HL-60 (cell line): ENCODE measurements around the gene CLCF1.

Experiments used
- GABPA ChIP-seq: IDR thresholded peaks from 2 replicates; pipeline ENCODE4 v1.6.1; 2012; ENCODE audit warnings: low read depth
- POLR2AphosphoS5 ChIP-seq: IDR thresholded peaks from 2 replicates; pipeline ENCODE4 v1.6.1; 2012; ENCODE audit warnings: low read depth
- SPI1 ChIP-seq: IDR thresholded peaks from 2 replicates; pipeline ENCODE4 v1.6.1; 2012; ENCODE audit warnings: low read depth, mild to moderate bottlenecking, borderline replicate concordance
- TF ChIP-seq, protein P1 (sequence below): IDR thresholded peaks from one replicate; pipeline ENCODE4 v1.5.1; 2011; ENCODE audit warnings: low read length, control low read depth, inconsistent platforms; ENCODE audit not compliant: insufficient read depth
- TF ChIP-seq, protein P2 (sequence below): IDR thresholded peaks from 2 replicates; pipeline ENCODE4 v1.6.1; 2012; ENCODE audit warnings: low read depth; ENCODE audit not compliant: insufficient replicate concordance

DNA sequence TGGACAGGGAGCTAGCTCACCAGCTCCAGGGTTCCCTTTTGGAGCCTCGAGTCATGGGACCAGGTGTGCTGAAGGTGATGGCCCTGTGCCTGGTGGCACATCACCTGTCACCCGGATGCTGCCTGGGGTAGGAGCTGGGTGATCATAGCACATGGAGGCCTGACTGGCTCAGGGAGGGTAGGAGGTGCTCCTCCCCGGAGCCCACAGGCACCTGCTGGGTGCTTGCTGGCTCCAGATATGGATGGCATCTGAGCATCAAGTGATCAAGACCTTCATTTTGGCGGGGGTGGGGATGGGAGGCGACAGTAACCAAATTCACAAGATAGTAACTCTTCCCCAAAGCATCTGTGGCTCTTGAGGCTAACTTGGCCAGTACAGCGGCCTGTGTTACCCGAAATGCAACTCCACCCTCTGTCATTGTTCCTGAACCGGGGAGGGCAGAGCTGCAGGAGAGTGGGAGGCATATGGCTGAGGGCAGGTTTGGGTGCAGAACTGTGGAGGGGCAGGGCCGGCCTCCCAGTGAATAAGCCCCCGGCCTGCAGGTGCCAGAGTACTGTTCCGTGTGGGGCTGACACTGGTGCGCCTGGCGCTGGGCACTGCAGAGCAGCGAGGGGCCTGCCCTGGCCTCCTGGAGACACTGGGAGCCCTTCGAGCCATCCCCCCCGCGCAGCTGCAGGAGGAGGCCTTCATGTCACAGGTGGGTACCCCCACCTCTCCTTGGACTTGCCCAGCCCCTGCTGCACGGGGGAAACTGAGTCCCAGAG is 35.2 kb upstream of the CLCF1 start:
- TF ChIP-seq, protein P1, sequence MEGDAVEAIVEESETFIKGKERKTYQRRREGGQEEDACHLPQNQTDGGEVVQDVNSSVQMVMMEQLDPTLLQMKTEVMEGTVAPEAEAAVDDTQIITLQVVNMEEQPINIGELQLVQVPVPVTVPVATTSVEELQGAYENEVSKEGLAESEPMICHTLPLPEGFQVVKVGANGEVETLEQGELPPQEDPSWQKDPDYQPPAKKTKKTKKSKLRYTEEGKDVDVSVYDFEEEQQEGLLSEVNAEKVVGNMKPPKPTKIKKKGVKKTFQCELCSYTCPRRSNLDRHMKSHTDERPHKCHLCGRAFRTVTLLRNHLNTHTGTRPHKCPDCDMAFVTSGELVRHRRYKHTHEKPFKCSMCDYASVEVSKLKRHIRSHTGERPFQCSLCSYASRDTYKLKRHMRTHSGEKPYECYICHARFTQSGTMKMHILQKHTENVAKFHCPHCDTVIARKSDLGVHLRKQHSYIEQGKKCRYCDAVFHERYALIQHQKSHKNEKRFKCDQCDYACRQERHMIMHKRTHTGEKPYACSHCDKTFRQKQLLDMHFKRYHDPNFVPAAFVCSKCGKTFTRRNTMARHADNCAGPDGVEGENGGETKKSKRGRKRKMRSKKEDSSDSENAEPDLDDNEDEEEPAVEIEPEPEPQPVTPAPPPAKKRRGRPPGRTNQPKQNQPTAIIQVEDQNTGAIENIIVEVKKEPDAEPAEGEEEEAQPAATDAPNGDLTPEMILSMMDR, result no peak
- TF ChIP-seq, protein P2, sequence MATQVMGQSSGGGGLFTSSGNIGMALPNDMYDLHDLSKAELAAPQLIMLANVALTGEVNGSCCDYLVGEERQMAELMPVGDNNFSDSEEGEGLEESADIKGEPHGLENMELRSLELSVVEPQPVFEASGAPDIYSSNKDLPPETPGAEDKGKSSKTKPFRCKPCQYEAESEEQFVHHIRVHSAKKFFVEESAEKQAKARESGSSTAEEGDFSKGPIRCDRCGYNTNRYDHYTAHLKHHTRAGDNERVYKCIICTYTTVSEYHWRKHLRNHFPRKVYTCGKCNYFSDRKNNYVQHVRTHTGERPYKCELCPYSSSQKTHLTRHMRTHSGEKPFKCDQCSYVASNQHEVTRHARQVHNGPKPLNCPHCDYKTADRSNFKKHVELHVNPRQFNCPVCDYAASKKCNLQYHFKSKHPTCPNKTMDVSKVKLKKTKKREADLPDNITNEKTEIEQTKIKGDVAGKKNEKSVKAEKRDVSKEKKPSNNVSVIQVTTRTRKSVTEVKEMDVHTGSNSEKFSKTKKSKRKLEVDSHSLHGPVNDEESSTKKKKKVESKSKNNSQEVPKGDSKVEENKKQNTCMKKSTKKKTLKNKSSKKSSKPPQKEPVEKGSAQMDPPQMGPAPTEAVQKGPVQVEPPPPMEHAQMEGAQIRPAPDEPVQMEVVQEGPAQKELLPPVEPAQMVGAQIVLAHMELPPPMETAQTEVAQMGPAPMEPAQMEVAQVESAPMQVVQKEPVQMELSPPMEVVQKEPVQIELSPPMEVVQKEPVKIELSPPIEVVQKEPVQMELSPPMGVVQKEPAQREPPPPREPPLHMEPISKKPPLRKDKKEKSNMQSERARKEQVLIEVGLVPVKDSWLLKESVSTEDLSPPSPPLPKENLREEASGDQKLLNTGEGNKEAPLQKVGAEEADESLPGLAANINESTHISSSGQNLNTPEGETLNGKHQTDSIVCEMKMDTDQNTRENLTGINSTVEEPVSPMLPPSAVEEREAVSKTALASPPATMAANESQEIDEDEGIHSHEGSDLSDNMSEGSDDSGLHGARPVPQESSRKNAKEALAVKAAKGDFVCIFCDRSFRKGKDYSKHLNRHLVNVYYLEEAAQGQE, result no peak
- TF ChIP-seq GABPA, result no peak
- TF ChIP-seq POLR2AphosphoS5, result no peak
- TF ChIP-seq SPI1, result no peak
